TTC549 (cell line): ENCODE data around the gene GRAMD4.
"Not testable (repeated sequence)": the region's sequence is repeated elsewhere in the genome, so short reads cannot be mapped to it uniquely, and the experiment has no call there.

Experiments used
- FAIRE-seq: peaks from 2 replicates; lab custom pipeline; 2012; peaks lifted over from hg19 to GRCh38; lab: Jason Lieb, UNC

The GRAMD4 gene

GRCh38 chr22:46620588-46621242, 529 bp downstream of the GRAMD4 start:
- no peak for FAIRE-seq

- FAIRE-seq = not testable (repeated sequence)
These were observed 1.2 kb downstream of the GRAMD4 start for GRCh38 chr22:46621243-46621930.

GRCh38 chr22:46622081-46622521, 1.9 kb downstream of the GRAMD4 start:
- no peak for FAIRE-seq

- no peak for FAIRE-seq
These were observed 5.1 kb downstream of the GRAMD4 start for GRCh38 chr22:46625113-46625842.

- no peak for FAIRE-seq
These were observed 5.7 kb downstream of the GRAMD4 start for GRCh38 chr22:46625843-46626349.

GRCh38 chr22:46626356-46626755, 6.2 kb downstream of the GRAMD4 start:
- no peak for FAIRE-seq

GRCh38 chr22:46626911-46627805, 7.0 kb downstream of the GRAMD4 start:
- no peak for FAIRE-seq

GRCh38 chr22:46627806-46628482, 7.8 kb downstream of the GRAMD4 start:
- FAIRE-seq = no peak

- FAIRE-seq = no peak
These were observed 8.6 kb downstream of the GRAMD4 start for GRCh38 chr22:46628756-46629155.

GRCh38 chr22:46629291-46629690, 9.1 kb downstream of the GRAMD4 start:
- FAIRE-seq = no peak

GRCh38 chr22:46631113-46631512, 10.9 kb downstream of the GRAMD4 start:
- FAIRE-seq = no peak

GRCh38 chr22:46632646-46633249, 12.6 kb downstream of the GRAMD4 start:
- FAIRE-seq = no peak

- FAIRE-seq = no peak
These were observed 13.2 kb downstream of the GRAMD4 start for GRCh38 chr22:46633334-46633890.

GRCh38 chr22:46634011-46634699, 14.0 kb downstream of the GRAMD4 start:
- no peak for FAIRE-seq

GRCh38 chr22:46634973-46635685, 14.9 kb downstream of the GRAMD4 start:
- not testable (repeated sequence) for FAIRE-seq

- no peak for FAIRE-seq
These were observed 15.6 kb downstream of the GRAMD4 start for GRCh38 chr22:46635756-46636155.

- FAIRE-seq = no peak
These were observed 16.2 kb downstream of the GRAMD4 start for GRCh38 chr22:46636221-46637002.
